ENCODE results near the gene HSPA12B.

DNA sequence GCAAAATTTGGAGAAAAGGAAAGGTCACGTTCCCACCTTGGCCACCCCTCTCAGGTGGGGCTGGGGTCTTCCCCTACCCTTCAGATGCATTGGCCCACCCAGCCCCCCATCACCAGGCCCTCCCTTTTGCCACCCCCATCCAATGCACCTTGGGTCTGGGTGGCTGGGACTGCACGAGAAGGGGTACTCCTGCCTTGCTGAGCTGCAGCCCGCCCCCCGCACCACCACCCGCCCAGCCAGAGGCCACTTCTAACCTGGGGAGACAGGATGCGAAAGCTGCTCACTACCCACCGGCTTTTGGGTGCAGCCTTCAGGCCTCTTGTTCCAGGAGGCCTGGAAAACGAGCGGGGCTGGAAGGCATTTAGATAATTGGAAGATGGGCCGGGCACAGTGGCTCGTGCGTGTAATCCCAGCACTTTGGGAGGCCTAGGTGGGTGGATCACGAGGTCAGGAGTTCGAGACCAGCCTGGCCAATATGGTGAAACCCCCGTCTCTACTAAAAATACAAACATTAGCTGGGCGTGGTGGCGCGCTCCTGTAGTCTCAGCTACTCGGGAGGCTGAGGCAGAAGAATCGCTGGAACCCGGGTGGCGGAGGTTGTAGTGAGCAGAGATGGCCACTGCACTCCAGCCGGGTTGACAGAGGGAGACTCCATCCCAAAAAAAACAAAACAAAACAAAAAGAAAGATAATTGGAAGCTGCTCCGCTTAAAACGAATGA is 62.4 kb downstream of the HSPA12B start:
- no peak for TF ChIP-seq POLR2AphosphoS5 (IDR thresholded peaks at IDR 0.05)
- TF ChIP-seq, protein P1, sequence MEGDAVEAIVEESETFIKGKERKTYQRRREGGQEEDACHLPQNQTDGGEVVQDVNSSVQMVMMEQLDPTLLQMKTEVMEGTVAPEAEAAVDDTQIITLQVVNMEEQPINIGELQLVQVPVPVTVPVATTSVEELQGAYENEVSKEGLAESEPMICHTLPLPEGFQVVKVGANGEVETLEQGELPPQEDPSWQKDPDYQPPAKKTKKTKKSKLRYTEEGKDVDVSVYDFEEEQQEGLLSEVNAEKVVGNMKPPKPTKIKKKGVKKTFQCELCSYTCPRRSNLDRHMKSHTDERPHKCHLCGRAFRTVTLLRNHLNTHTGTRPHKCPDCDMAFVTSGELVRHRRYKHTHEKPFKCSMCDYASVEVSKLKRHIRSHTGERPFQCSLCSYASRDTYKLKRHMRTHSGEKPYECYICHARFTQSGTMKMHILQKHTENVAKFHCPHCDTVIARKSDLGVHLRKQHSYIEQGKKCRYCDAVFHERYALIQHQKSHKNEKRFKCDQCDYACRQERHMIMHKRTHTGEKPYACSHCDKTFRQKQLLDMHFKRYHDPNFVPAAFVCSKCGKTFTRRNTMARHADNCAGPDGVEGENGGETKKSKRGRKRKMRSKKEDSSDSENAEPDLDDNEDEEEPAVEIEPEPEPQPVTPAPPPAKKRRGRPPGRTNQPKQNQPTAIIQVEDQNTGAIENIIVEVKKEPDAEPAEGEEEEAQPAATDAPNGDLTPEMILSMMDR (IDR thresholded peaks at IDR 0.05), result no peak
- no peak for TF ChIP-seq EP300 (IDR thresholded peaks at IDR 0.05)

Measured in upper lobe of left lung (tissue), 4 donors.